Endometrial microvascular endothelial cells (primary cell): Measurements from ENCODE around the gene ZNF3. TPM values are rescaled to one million over a fixed set of nuclear protein-coding genes. Genes with fewer than 3 reads are reported as not detected.

Experiments
- in situ Hi-C: cut with HindIII; loops from 2 replicates; pipeline ENCODE4 v1.10.0; 2017; ENCODE audit warnings: low sequenced_read_pairs, low pct_unique_long_range_greater_than_20kb; ENCODE audit errors: inconsistent ontology term
- total RNA-seq: library from RNA; depleted of rRNA; stranded (reverse); fragments of >200 nt; gene quantifications from one replicate; pipeline ENCODE4 v1.2.3, GENCODE V29; 2015; ENCODE audit errors: inconsistent ontology term

Gene ZNF3
- total RNA-seq, 1 donor from 2014 or later: 14.9 TPM

DNA sequence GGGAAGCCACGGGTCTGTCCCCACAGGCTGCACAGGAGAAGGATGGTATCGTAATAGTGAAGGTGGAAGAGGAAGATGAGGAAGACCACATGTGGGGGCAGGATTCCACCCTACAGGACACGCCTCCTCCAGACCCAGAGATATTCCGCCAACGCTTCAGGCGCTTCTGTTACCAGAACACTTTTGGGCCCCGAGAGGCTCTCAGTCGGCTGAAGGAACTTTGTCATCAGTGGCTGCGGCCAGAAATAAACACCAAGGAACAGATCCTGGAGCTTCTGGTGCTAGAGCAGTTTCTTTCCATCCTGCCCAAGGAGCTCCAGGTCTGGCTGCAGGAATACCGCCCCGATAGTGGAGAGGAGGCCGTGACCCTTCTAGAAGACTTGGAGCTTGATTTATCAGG, 58.0 kb downstream of the ZNF3 start:
- in situ Hi-C loops: no loop called here

DNA sequence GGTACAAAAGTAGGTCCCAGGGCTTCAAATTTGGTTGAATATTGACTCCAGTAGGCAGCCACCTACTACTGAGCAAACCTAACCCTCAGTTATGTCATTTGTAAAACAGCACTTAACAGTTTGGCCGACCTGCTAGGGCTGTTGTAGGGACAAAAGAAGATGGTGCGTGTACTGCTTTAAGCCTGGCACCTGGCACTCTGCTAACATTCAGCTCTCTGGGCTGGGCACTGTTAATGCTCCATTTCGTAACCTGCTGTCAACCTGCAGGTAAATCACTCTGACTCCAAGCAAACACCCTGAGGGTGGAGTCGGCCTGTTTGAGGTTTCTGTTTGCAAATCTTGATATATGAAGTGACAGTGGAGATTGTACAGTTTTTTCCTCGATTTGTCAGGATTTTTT, 58.9 kb downstream of the ZNF3 start:
- in situ Hi-C loops: no loop called here

- in situ Hi-C loops: no loop called here
Measured at GRCh38 chr7:100021297-100021696, 60.2 kb downstream of the ZNF3 start.

Other genes starting within 250 kb of the ZNF3 start
- not detected for gene OR2AE1, start 204.7 kb downstream of the ZNF3 start, total RNA-seq
- 25.3 TPM for gene TRIM4, start 162.2 kb downstream of the ZNF3 start, total RNA-seq
- gene GJC3, start 152.1 kb downstream of the ZNF3 start, total RNA-seq: 2.0 TPM
- gene AZGP1, start 105.7 kb downstream of the ZNF3 start, total RNA-seq: not detected
- gene ZKSCAN1, start 66.1 kb downstream of the ZNF3 start, total RNA-seq: 13.8 TPM
- 6.0 TPM for gene ZSCAN21, start 31.9 kb downstream of the ZNF3 start, total RNA-seq
- gene COPS6, start 7.2 kb upstream of the ZNF3 start, total RNA-seq: 158 TPM
- 168 TPM for gene MCM7, start 19.7 kb upstream of the ZNF3 start, total RNA-seq
- 54.1 TPM for gene AP4M1, start 19.9 kb upstream of the ZNF3 start, total RNA-seq
- gene TAF6, start 37.6 kb upstream of the ZNF3 start, total RNA-seq: 101 TPM
- gene CNPY4, start 37.9 kb upstream of the ZNF3 start, total RNA-seq: 28.3 TPM
- gene MBLAC1, start 45.2 kb upstream of the ZNF3 start, total RNA-seq: 5.1 TPM
- gene LAMTOR4, start 67.2 kb upstream of the ZNF3 start, total RNA-seq: 170 TPM
- 8.5 TPM for gene TRAPPC14, start 77.0 kb upstream of the ZNF3 start, total RNA-seq
- gene GAL3ST4, start 86.9 kb upstream of the ZNF3 start, total RNA-seq: 4.2 TPM
- gene GPC2, start 95.7 kb upstream of the ZNF3 start, total RNA-seq: 0.09 TPM
- not detected for gene STAG3, start 96.2 kb upstream of the ZNF3 start, total RNA-seq
- gene PVRIG, start 138.2 kb upstream of the ZNF3 start, total RNA-seq: not detected
- gene SPDYE3, start 226.0 kb upstream of the ZNF3 start, total RNA-seq: not detected